Measurements from ENCODE around the gene ARFGAP1.
A peak's percentile ranks its signal among the peaks of the same experiment; 100 is the strongest.

ARFGAP1 gene

GRCh38 chr20:63272105-63273058 lies at the start of gene ARFGAP1:
Gene ARFGAP1 (plus strand): TSS chr20:63272813. CDS start chr20:63275581, 2,768 bp downstream.
- DNase-seq (ENCODE audit: low spot score), result peak; percentile 86

- peak; percentile 48 for DNase-seq (ENCODE audit: low spot score)
Observed at GRCh38 chr20:63223121-63223825, 49.3 kb upstream of the ARFGAP1 start.

GRCh38 chr20:63223826-63224207 lies 48.8 kb upstream of the ARFGAP1 start:
- no peak for DNase-seq (ENCODE audit: low spot score)

GRCh38 chr20:63224412-63225081 lies 48.1 kb upstream of the ARFGAP1 start:
- no peak for DNase-seq (ENCODE audit: low spot score)

GRCh38 chr20:63225082-63225454 lies 47.5 kb upstream of the ARFGAP1 start:
- no peak for DNase-seq (ENCODE audit: low spot score)

- no peak for DNase-seq (ENCODE audit: low spot score)
Observed at GRCh38 chr20:63226042-63226943, 46.3 kb upstream of the ARFGAP1 start.

- no peak for DNase-seq (ENCODE audit: low spot score)
Observed at GRCh38 chr20:63227260-63227659, 45.4 kb upstream of the ARFGAP1 start.

- DNase-seq (ENCODE audit: low spot score), result no peak
Observed at GRCh38 chr20:63228806-63229205, 43.8 kb upstream of the ARFGAP1 start.

- DNase-seq (ENCODE audit: low spot score), result no peak
Observed at GRCh38 chr20:63230800-63231268, 41.8 kb upstream of the ARFGAP1 start.

- DNase-seq (ENCODE audit: low spot score), result no peak
Observed at GRCh38 chr20:63232235-63233060, 40.2 kb upstream of the ARFGAP1 start.

- DNase-seq (ENCODE audit: low spot score), result no peak
Observed at GRCh38 chr20:63233061-63233344, 39.6 kb upstream of the ARFGAP1 start.

GRCh38 chr20:63233924-63234323 lies 38.7 kb upstream of the ARFGAP1 start:
- no peak for DNase-seq (ENCODE audit: low spot score)

GRCh38 chr20:63234693-63235398 lies 37.8 kb upstream of the ARFGAP1 start:
- DNase-seq (ENCODE audit: low spot score), result no peak

GRCh38 chr20:63235399-63235983 lies 37.1 kb upstream of the ARFGAP1 start, which contains the start of gene BIRC7:
Gene BIRC7 (plus strand): TSS chr20:63235905. CDS start chr20:63236097, 192 bp downstream.
- no peak for DNase-seq (ENCODE audit: low spot score)

- no peak for DNase-seq (ENCODE audit: low spot score)
Observed at GRCh38 chr20:63236116-63236837, 36.3 kb upstream of the ARFGAP1 start.

GRCh38 chr20:63238031-63238430 lies 34.6 kb upstream of the ARFGAP1 start:
- no peak for DNase-seq (ENCODE audit: low spot score)

- DNase-seq (ENCODE audit: low spot score), result no peak
Observed at GRCh38 chr20:63238514-63239125, 34.0 kb upstream of the ARFGAP1 start.

GRCh38 chr20:63239431-63239830 lies 33.2 kb upstream of the ARFGAP1 start:
- no peak for DNase-seq (ENCODE audit: low spot score)

Measured in CD4-positive, alpha-beta T cell treated with Interleukin-6 at 100 ng/mL for 8 hours (primary cell).